Stimulated activated CD4-positive, alpha-beta T cell treated with anti-CD3 and anti-CD28 coated beads, Interleukin-2, amount 100 ng/mL, for 48 hours (primary cell): Measurements from ENCODE around the gene HOMER2.
"Not testable (repeated sequence)": the region's sequence is repeated elsewhere in the genome, so short reads cannot be mapped to it uniquely, and the experiment has no call there.

Experiments used
- DNase-seq, 2 donors: peaks; one replicate each; pipeline ENCODE4 v3.0.0-alpha.2; 2020

The HOMER2 gene

GRCh38 chr15:82830427-82831173, 121.9 kb downstream of the HOMER2 start:
- DNase-seq = no peak

- no peak for DNase-seq
Measured at GRCh38 chr15:82829234-82829633, 123.3 kb downstream of the HOMER2 start.

- DNase-seq = no peak
Measured at GRCh38 chr15:82828075-82828474, 124.4 kb downstream of the HOMER2 start.

GRCh38 chr15:82823049-82823448, 129.5 kb downstream of the HOMER2 start:
- DNase-seq = no peak

- DNase-seq = not testable (repeated sequence)
Measured at GRCh38 chr15:82821851-82822250, 130.7 kb downstream of the HOMER2 start.

GRCh38 chr15:82821396-82821795, 131.1 kb downstream of the HOMER2 start:
- not testable (repeated sequence) for DNase-seq

GRCh38 chr15:82820128-82820527, 132.4 kb downstream of the HOMER2 start:
- DNase-seq = no peak

GRCh38 chr15:82812994-82813393, 139.5 kb downstream of the HOMER2 start:
- no peak for DNase-seq

GRCh38 chr15:82810890-82811426, 141.6 kb downstream of the HOMER2 start:
- DNase-seq = no peak

GRCh38 chr15:82810061-82810889, 142.2 kb downstream of the HOMER2 start:
- peak in 1 of 2 donors; percentile 29 for DNase-seq

GRCh38 chr15:82809308-82810060, 143.0 kb downstream of the HOMER2 start, which contains the start of gene WHAMM:
WHAMM (plus strand) TSS chr15:82809628; CDS start chr15:82809727, 99 bp downstream.
- peak; percentile 84 to 87 for DNase-seq

GRCh38 chr15:82808634-82809041, 143.9 kb downstream of the HOMER2 start:
- DNase-seq = no peak

- DNase-seq = no peak
Measured at GRCh38 chr15:82807920-82808633, 144.4 kb downstream of the HOMER2 start.

- DNase-seq = no peak
Measured at GRCh38 chr15:82805994-82806406, 146.5 kb downstream of the HOMER2 start, which contains the start of gene FSD2. FSD2 (minus strand) TSS chr15:82806069; CDS start chr15:82787390, 18,679 bp downstream.

- DNase-seq = no peak
Measured at GRCh38 chr15:82804575-82804949, 148.0 kb downstream of the HOMER2 start.

- DNase-seq = no peak
Measured at GRCh38 chr15:82803793-82804574, 148.5 kb downstream of the HOMER2 start.

GRCh38 chr15:82802497-82802896, 150.0 kb downstream of the HOMER2 start:
- no peak for DNase-seq

- DNase-seq = no peak
Measured at GRCh38 chr15:82799183-82799841, 153.2 kb downstream of the HOMER2 start.
